NK-92 (cell line): ENCODE measurements around the gene PRRT4.

Experiments used
- DNase-seq: peaks from one replicate; lab custom pipeline; 2025; ENCODE audit not compliant: unreplicated experiment; lab: John Stamatoyannopoulos, UW

Gene PRRT4

GRCh38 chr7:128395748-128396147, 34.3 kb upstream of the PRRT4 start:
- DNase-seq: no peak

GRCh38 chr7:128394904-128395496, 33.5 kb upstream of the PRRT4 start:
- no peak for DNase-seq

GRCh38 chr7:128393526-128394330, 32.2 kb upstream of the PRRT4 start:
- no peak for DNase-seq

- DNase-seq: no peak
These were observed 31.2 kb upstream of the PRRT4 start for GRCh38 chr7:128392446-128393327.

GRCh38 chr7:128391805-128392204, 30.3 kb upstream of the PRRT4 start:
- DNase-seq: no peak

GRCh38 chr7:128390871-128391565, 29.5 kb upstream of the PRRT4 start:
- DNase-seq: no peak

GRCh38 chr7:128389618-128390329, 28.3 kb upstream of the PRRT4 start:
- no peak for DNase-seq

- no peak for DNase-seq
These were observed 27.7 kb upstream of the PRRT4 start for GRCh38 chr7:128389085-128389617.

- no peak for DNase-seq
These were observed 26.6 kb upstream of the PRRT4 start for GRCh38 chr7:128388145-128388485.

GRCh38 chr7:128387216-128388144, 26.0 kb upstream of the PRRT4 start:
- no peak for DNase-seq

- no peak for DNase-seq
These were observed 24.8 kb upstream of the PRRT4 start for GRCh38 chr7:128385988-128386925.

GRCh38 chr7:128384726-128385125, 23.2 kb upstream of the PRRT4 start:
- DNase-seq: no peak

GRCh38 chr7:128383776-128384175, 22.3 kb upstream of the PRRT4 start:
- DNase-seq: no peak

GRCh38 chr7:128381161-128381821, 19.8 kb upstream of the PRRT4 start:
- no peak for DNase-seq

GRCh38 chr7:128380483-128381106, 19.1 kb upstream of the PRRT4 start:
- no peak for DNase-seq

GRCh38 chr7:128379900-128380479, 18.5 kb upstream of the PRRT4 start:
- DNase-seq: no peak

- no peak for DNase-seq
These were observed 17.1 kb upstream of the PRRT4 start for GRCh38 chr7:128378637-128379036.
